GM19467 (cell line): ENCODE measurements around the gene SFMBT2.
"Not testable (repeated sequence)": the region's sequence is repeated elsewhere in the genome, so short reads cannot be mapped to it uniquely, and the experiment has no call there.

Experiments
- ATAC-seq: cut with Tn5 transposase; IDR thresholded peaks from one replicate; pipeline ENCODE4 v1.9.1; 2021; ENCODE audit warnings: mild to moderate bottlenecking, moderate library complexity; ENCODE audit not compliant: unreplicated experiment

Gene SFMBT2

GRCh38 chr10:7302392-7302906, 108.4 kb downstream of the SFMBT2 start:
- ATAC-seq = no peak

- ATAC-seq = no peak
Measured at GRCh38 chr10:7301006-7301778, 109.6 kb downstream of the SFMBT2 start.

GRCh38 chr10:7300384-7300971, 110.4 kb downstream of the SFMBT2 start:
- ATAC-seq = no peak

- ATAC-seq = not testable (repeated sequence)
Measured at GRCh38 chr10:7299601-7300325, 111.1 kb downstream of the SFMBT2 start.

GRCh38 chr10:7298495-7298894, 112.3 kb downstream of the SFMBT2 start:
- ATAC-seq = no peak

GRCh38 chr10:7297094-7297493, 113.7 kb downstream of the SFMBT2 start:
- ATAC-seq = no peak

GRCh38 chr10:7296648-7297047, 114.2 kb downstream of the SFMBT2 start:
- ATAC-seq = no peak

GRCh38 chr10:7296076-7296475, 114.8 kb downstream of the SFMBT2 start:
- no peak for ATAC-seq

GRCh38 chr10:7293378-7293920, 117.4 kb downstream of the SFMBT2 start:
- no peak for ATAC-seq

- ATAC-seq = no peak
Measured at GRCh38 chr10:7291487-7292270, 119.2 kb downstream of the SFMBT2 start.

GRCh38 chr10:7288060-7288690, 122.7 kb downstream of the SFMBT2 start:
- no peak for ATAC-seq

GRCh38 chr10:7287377-7287776, 123.5 kb downstream of the SFMBT2 start:
- no peak for ATAC-seq

- ATAC-seq = no peak
Measured at GRCh38 chr10:7285522-7286322, 125.1 kb downstream of the SFMBT2 start.

- ATAC-seq = no peak
Measured at GRCh38 chr10:7283246-7283645, 127.6 kb downstream of the SFMBT2 start.

GRCh38 chr10:7282457-7282856, 128.4 kb downstream of the SFMBT2 start:
- no peak for ATAC-seq

- no peak for ATAC-seq
Measured at GRCh38 chr10:7281429-7281828, 129.4 kb downstream of the SFMBT2 start.

GRCh38 chr10:7279303-7279702, 131.5 kb downstream of the SFMBT2 start:
- ATAC-seq = no peak

GRCh38 chr10:7277867-7278266, 133.0 kb downstream of the SFMBT2 start:
- no peak for ATAC-seq

- no peak for ATAC-seq
Measured at GRCh38 chr10:7277432-7277831, 133.4 kb downstream of the SFMBT2 start.
